ENCODE data around the gene RHOXF2.
"Not testable (repeated sequence)": the region's sequence is repeated elsewhere in the genome, so short reads cannot be mapped to it uniquely, and the experiment has no call there.

Gene RHOXF2

GRCh38 chrX:120158313-120158712 is at the start of gene RHOXF2:
TSS of gene RHOXF2 (plus strand) at chrX:120158613. CDS start at chrX:120158751, 138 bp downstream.
- not testable (repeated sequence) for DNase-seq (ENCODE audit: low spot score)

- TF ChIP-seq CTCF (IDR thresholded peaks at IDR 0.05; ENCODE audit: extremely low read depth, missing control alignments), result no peak
- no peak for DNase-seq (ENCODE audit: low spot score)
Measured at GRCh38 chrX:120109378-120109777, 49.0 kb upstream of the RHOXF2 start.

GRCh38 chrX:120111611-120112010 is 46.8 kb upstream of the RHOXF2 start:
- TF ChIP-seq CTCF (IDR thresholded peaks at IDR 0.05; ENCODE audit: extremely low read depth, missing control alignments), result no peak
- DNase-seq (ENCODE audit: low spot score), result no peak

- TF ChIP-seq CTCF (IDR thresholded peaks at IDR 0.05; ENCODE audit: extremely low read depth, missing control alignments), result no peak
- DNase-seq (ENCODE audit: low spot score), result no peak
Measured at GRCh38 chrX:120115438-120115963, 42.9 kb upstream of the RHOXF2 start, which contains the start of gene RHOXF1. TSS of gene RHOXF1 (minus strand) at chrX:120115913. CDS start at chrX:120115862, 51 bp downstream.

GRCh38 chrX:120120223-120120622 is 38.2 kb upstream of the RHOXF2 start:
- TF ChIP-seq CTCF (IDR thresholded peaks at IDR 0.05; ENCODE audit: extremely low read depth, missing control alignments), result no peak
- no peak for DNase-seq (ENCODE audit: low spot score)

- TF ChIP-seq CTCF (IDR thresholded peaks at IDR 0.05; ENCODE audit: extremely low read depth, missing control alignments), result no peak
- no peak for DNase-seq (ENCODE audit: low spot score)
Measured at GRCh38 chrX:120125444-120125843, 33.0 kb upstream of the RHOXF2 start.

- not testable (repeated sequence) for DNase-seq (ENCODE audit: low spot score)
Measured at GRCh38 chrX:120128306-120128846, 30.0 kb upstream of the RHOXF2 start.

- no peak for TF ChIP-seq CTCF (IDR thresholded peaks at IDR 0.05; ENCODE audit: extremely low read depth, missing control alignments)
- DNase-seq (ENCODE audit: low spot score), result no peak
Measured at GRCh38 chrX:120136128-120136527, 22.3 kb upstream of the RHOXF2 start.
